A673 (cell line): ENCODE results near the gene ATG10.

Source experiments
- EZH2 ChIP-seq: fragments of 200-600 bp; sonication (generic); IDR thresholded peaks from 2 replicates; pipeline ENCODE4 v1.6.1; 2017; ENCODE audit warnings: borderline replicate concordance, low read depth, mild to moderate bottlenecking, mixed read lengths, antibody characterized with exemption, low read length; ENCODE audit not compliant: poor library complexity, severe bottlenecking
- TF ChIP-seq, protein P1 (sequence below): fragments of 300-800, 200-600 bp; sonication (generic); conservative IDR thresholded peaks from 2 replicates; pipeline ENCODE4 v1.5.1; 2017; ENCODE audit warnings: low read depth, mild to moderate bottlenecking, antibody characterized with exemption, low read length, moderate library complexity, mixed read lengths

DNA sequence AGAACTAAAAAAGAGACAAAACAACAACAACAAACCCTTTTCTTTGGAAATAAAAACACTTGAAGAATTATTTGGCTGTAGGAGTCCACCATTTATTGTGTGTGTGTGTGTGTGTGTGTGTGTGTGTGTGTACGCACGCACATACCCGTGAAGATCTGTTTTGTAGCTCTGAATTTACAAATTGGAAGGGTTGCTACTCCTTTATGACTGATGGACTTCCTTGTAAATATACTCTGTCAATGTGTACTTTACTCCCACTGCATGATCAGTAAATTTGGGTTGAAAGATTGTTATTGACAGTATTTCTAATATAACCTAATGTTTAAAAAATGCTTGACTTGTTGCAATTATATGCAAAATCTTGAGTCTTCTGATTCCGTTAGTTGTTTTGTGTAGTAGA, 148.1 kb downstream of the ATG10 start:
- TF ChIP-seq, protein P1, sequence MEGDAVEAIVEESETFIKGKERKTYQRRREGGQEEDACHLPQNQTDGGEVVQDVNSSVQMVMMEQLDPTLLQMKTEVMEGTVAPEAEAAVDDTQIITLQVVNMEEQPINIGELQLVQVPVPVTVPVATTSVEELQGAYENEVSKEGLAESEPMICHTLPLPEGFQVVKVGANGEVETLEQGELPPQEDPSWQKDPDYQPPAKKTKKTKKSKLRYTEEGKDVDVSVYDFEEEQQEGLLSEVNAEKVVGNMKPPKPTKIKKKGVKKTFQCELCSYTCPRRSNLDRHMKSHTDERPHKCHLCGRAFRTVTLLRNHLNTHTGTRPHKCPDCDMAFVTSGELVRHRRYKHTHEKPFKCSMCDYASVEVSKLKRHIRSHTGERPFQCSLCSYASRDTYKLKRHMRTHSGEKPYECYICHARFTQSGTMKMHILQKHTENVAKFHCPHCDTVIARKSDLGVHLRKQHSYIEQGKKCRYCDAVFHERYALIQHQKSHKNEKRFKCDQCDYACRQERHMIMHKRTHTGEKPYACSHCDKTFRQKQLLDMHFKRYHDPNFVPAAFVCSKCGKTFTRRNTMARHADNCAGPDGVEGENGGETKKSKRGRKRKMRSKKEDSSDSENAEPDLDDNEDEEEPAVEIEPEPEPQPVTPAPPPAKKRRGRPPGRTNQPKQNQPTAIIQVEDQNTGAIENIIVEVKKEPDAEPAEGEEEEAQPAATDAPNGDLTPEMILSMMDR: no peak
- no peak for TF ChIP-seq EZH2
